Measurements from ENCODE around the gene CYP11A1.

The CYP11A1 gene

GRCh38 chr15:74367296-74367854 is at the start of gene CYP11A1:
CYP11A1 (minus strand) TSS chr15:74367646; CDS start chr15:74367585, 61 bp downstream.
- no peak for DNase-seq

GRCh38 chr15:74417225-74417624 is 49.8 kb upstream of the CYP11A1 start:
- DNase-seq = no peak

GRCh38 chr15:74415966-74416916 is 48.8 kb upstream of the CYP11A1 start:
- no peak for DNase-seq

GRCh38 chr15:74414603-74415338 is 47.3 kb upstream of the CYP11A1 start:
- DNase-seq = no peak

- DNase-seq = no peak
Observed at GRCh38 chr15:74414081-74414580, 46.7 kb upstream of the CYP11A1 start.

- DNase-seq = no peak
Observed at GRCh38 chr15:74413350-74414080, 46.1 kb upstream of the CYP11A1 start.

- no peak for DNase-seq
Observed at GRCh38 chr15:74412159-74412558, 44.7 kb upstream of the CYP11A1 start.

- no peak for DNase-seq
Observed at GRCh38 chr15:74411686-74412085, 44.2 kb upstream of the CYP11A1 start.

- DNase-seq = no peak
Observed at GRCh38 chr15:74410502-74410901, 43.1 kb upstream of the CYP11A1 start.

GRCh38 chr15:74409225-74409624 is 41.8 kb upstream of the CYP11A1 start:
- no peak for DNase-seq

- no peak for DNase-seq
Observed at GRCh38 chr15:74408815-74409214, 41.4 kb upstream of the CYP11A1 start.

- no peak for DNase-seq
Observed at GRCh38 chr15:74408385-74408784, 40.9 kb upstream of the CYP11A1 start.

GRCh38 chr15:74406992-74407705 is 39.7 kb upstream of the CYP11A1 start:
- no peak for DNase-seq

GRCh38 chr15:74406517-74406916 is 39.1 kb upstream of the CYP11A1 start:
- DNase-seq = no peak

GRCh38 chr15:74405823-74406222 is 38.4 kb upstream of the CYP11A1 start:
- no peak for DNase-seq

- no peak for DNase-seq
Observed at GRCh38 chr15:74403991-74404563, 36.6 kb upstream of the CYP11A1 start.

- no peak for DNase-seq
Observed at GRCh38 chr15:74403588-74403919, 36.1 kb upstream of the CYP11A1 start.

GRCh38 chr15:74402873-74403587 is 35.6 kb upstream of the CYP11A1 start:
- no peak for DNase-seq

GRCh38 chr15:74402337-74402841 is 34.9 kb upstream of the CYP11A1 start:
- no peak for DNase-seq

GRCh38 chr15:74400915-74401757 is 33.7 kb upstream of the CYP11A1 start:
- DNase-seq = no peak

All from NCI-H1694 treated with DMSO at 0.1 percent for 48 hours (cell line).